ENCODE data around the gene ATP2B3. TPM values are rescaled to one million over a fixed set of nuclear protein-coding genes. Genes with fewer than 3 reads are reported as not detected.

ATP2B3 gene
- total RNA-seq, 2 experiments from 2014 or later: not detected

- Mint-ChIP-seq H3K27me3 (no peaks in the 10 kb centered on the region), H3K27ac (no peak overlapping the region), H3K36me3 (ENCODE audit: low read depth) (no peaks in the 10 kb centered on the region), H3K4me3 (no peak overlapping the region), H3K4me1 (ENCODE audit: low read depth) (peaks cover 8% of the 10 kb centered on the region), H3K9me3 (no peaks in the 10 kb centered on the region)
- ChIA-PET CTCF (interaction anchor here (1.1 kb wide), 1 partner anchor 31 kb away, joined by 3 read pairs; no protein-coding TSS in a partner anchor), POLR2A (no interaction called here)
- no peak for DNase-seq
- no peak for TF ChIP-seq CTCF (IDR thresholded peaks at IDR 0.05)
- no peak for ATAC-seq
- intact Hi-C loops (cut with micrococcal nuclease): no loop called here
These were observed 41.6 kb upstream of the ATP2B3 start for GRCh38 chrX:153475751-153476281.

- Mint-ChIP-seq H3K27ac (no peak overlapping the region), H3K36me3 (ENCODE audit: low read depth) (no peaks in the 10 kb centered on the region), H3K4me1 (ENCODE audit: low read depth) (peaks cover 8% of the 10 kb centered on the region), H3K9me3 (no peaks in the 10 kb centered on the region), H3K27me3 (no peaks in the 10 kb centered on the region), H3K4me3 (no peak overlapping the region)
- POLR2A ChIA-PET: no interaction called here
- ATAC-seq (no peak), DNase-seq (no peak)
- TF ChIP-seq CTCF (IDR thresholded peaks at IDR 0.05): no peak
- intact Hi-C loops (cut with micrococcal nuclease): no loop called here
- CTCF ChIA-PET: interaction anchor here (1.0 to 1.1 kb wide), 2 partner anchors 30 to 32 kb away, joined by 3 read pairs; no protein-coding TSS in a partner anchor
These were observed 40.6 kb upstream of the ATP2B3 start for GRCh38 chrX:153476666-153477363.

GRCh38 chrX:153477364-153477857 lies 40.0 kb upstream of the ATP2B3 start:
- Mint-ChIP-seq H3K36me3 (ENCODE audit: low read depth) (no peaks in the 10 kb centered on the region), H3K4me3 (no peak overlapping the region), H3K9me3 (no peaks in the 10 kb centered on the region), H3K27me3 (no peaks in the 10 kb centered on the region), H3K4me1 (ENCODE audit: low read depth) (peaks cover 8% of the 10 kb centered on the region), H3K27ac (no peak overlapping the region)
- no peak for TF ChIP-seq CTCF (IDR thresholded peaks at IDR 0.05)
- ChIA-PET CTCF (interaction anchor here (1.0 kb wide), 1 partner anchor 31 kb away, joined by 3 read pairs; no protein-coding TSS in a partner anchor), POLR2A (no interaction called here)
- intact Hi-C loops (cut with micrococcal nuclease): no loop called here
- no peak for ATAC-seq
- DNase-seq: no peak

- Mint-ChIP-seq H3K4me3 (no peak overlapping the region), H3K4me1 (ENCODE audit: low read depth) (peaks cover 8% of the 10 kb centered on the region), H3K27ac (no peak overlapping the region), H3K9me3 (no peaks in the 10 kb centered on the region), H3K36me3 (ENCODE audit: low read depth) (no peaks in the 10 kb centered on the region), H3K27me3 (no peaks in the 10 kb centered on the region)
- ChIA-PET CTCF (no interaction called here), POLR2A (no interaction called here)
- no peak for DNase-seq
- no peak for ATAC-seq
- intact Hi-C loops (cut with micrococcal nuclease): no loop called here
- TF ChIP-seq CTCF (IDR thresholded peaks at IDR 0.05): no peak
These were observed 39.5 kb upstream of the ATP2B3 start for GRCh38 chrX:153477901-153478300.

GRCh38 chrX:153478746-153479145 lies 38.7 kb upstream of the ATP2B3 start:
- no peaks in the 10 kb centered on the region for H3K9me3 Mint-ChIP-seq
- DNase-seq (no peak), ATAC-seq (no peak)
- CTCF ChIA-PET: no interaction called here
- no peaks in the 10 kb centered on the region for H3K27me3 Mint-ChIP-seq
- H3K4me3 Mint-ChIP-seq: no peak overlapping the region
- TF ChIP-seq CTCF (IDR thresholded peaks at IDR 0.05): no peak
- POLR2A ChIA-PET: no interaction called here
- intact Hi-C loops (cut with micrococcal nuclease): no loop called here
- no peak overlapping the region for H3K27ac Mint-ChIP-seq
- H3K36me3 Mint-ChIP-seq (ENCODE audit: low read depth): no peaks in the 10 kb centered on the region
- H3K4me1 Mint-ChIP-seq (ENCODE audit: low read depth): peaks cover 8% of the 10 kb centered on the region

Measured in activated CD8-positive, alpha-beta T cell treated with anti-CD3 and anti-CD28 coated beads for 36 hours (primary cell).